Measurements from ENCODE around the gene SNAP23. TPM values are rescaled to one million over a fixed set of nuclear protein-coding genes. Genes with fewer than 3 reads are reported as not detected.

SNAP23 gene
- total RNA-seq, 3 donors from 2014 or later, result 65.3 to 97.9 (median 90.3) TPM

DNA sequence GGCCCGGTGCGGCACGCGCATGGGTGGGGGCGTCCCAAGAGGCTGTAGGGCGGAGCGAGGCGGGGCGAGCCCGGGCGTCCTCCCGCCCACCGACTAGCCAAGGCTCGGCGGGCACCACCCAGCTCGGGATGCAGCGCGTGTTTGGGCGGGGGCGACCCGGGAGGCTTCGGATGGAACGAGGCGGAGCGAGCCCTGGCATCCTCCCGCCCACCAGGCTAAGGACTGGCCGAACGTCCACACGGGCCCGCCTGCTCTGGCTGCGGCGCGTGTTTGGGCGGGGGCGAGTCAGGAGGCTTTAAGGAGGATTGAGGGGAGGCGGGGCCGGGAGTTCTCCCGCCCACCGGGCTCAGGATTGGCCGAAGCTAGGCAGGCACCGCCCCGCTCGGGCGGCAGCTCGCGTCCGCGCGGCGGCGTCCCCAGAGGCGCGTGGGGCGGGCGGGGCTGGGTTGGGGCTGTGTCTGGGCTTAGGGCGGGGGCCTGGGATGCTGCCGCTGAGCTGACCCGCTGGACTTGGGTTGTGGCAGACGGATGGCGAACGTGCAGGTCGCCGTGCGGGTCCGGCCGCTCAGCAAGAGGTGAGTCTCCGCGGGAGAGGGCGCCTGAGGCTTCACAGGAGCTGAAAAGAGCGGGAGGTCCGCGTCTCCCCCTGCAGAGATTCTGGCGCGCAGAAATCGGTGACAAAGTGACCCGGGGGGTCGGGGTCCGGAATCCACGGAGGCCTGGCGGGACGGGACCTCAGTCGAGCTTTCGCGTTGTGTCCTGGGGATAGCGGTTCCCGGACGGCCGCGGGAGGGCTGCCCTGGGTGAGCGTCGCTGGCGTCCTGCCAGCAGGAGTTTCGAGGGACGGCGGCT lies 80.0 kb downstream of the SNAP23 start, which contains the start of gene STARD9:
Gene STARD9 (plus strand): TSS at position 419 of the 852 bp plus-strand sequence. CDS start 110 bp downstream, at position 529.
- TF ChIP-seq, protein P1, sequence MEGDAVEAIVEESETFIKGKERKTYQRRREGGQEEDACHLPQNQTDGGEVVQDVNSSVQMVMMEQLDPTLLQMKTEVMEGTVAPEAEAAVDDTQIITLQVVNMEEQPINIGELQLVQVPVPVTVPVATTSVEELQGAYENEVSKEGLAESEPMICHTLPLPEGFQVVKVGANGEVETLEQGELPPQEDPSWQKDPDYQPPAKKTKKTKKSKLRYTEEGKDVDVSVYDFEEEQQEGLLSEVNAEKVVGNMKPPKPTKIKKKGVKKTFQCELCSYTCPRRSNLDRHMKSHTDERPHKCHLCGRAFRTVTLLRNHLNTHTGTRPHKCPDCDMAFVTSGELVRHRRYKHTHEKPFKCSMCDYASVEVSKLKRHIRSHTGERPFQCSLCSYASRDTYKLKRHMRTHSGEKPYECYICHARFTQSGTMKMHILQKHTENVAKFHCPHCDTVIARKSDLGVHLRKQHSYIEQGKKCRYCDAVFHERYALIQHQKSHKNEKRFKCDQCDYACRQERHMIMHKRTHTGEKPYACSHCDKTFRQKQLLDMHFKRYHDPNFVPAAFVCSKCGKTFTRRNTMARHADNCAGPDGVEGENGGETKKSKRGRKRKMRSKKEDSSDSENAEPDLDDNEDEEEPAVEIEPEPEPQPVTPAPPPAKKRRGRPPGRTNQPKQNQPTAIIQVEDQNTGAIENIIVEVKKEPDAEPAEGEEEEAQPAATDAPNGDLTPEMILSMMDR (IDR thresholded peaks at IDR 0.05), result no peak
- no peaks in the 10 kb centered on the region for H3K36me3 ChIP-seq (ENCODE audit: low read depth)
- peak; percentile 98 to 99 (median 99) for DNase-seq
- ATAC-seq, result peak; percentile 96
- H3K9me3 ChIP-seq, result no peaks in the 10 kb centered on the region
- H3K4me3 ChIP-seq, result peak within 1 kb of the TSS; percentile 40
- no peaks in the 10 kb centered on the region for H3K4me1 ChIP-seq (ENCODE audit: low read depth)
- intact Hi-C loops (cut with DNase I, micrococcal nuclease), result no loop called here

DNA sequence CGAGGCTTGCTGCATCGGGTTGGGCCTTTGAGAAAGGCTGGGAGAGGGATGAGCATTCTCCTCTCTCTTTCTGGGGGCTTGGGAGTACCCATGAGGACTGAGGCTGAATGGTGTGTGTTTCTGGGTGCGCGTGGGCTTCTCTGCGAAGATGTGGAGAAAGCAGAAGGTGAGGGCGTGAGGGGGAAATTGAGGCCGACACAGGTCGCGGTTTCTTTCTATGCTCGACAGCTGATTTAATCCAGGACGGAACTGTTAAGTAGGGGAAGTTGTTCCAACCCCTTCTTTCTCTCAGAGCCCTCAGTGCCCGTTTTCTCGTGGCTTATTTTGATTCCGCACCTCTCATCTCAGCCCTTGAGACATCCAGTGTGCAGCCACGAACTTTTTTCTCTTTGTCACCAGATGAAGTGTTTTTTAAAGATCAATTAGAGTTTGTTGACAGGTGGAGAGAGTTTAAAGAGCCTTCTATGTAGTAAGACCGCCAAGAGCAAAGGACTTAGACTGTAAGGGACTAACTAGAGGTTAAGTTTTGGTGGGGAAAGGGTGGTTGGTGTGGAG lies 80.7 kb downstream of the SNAP23 start:
- no peak for DNase-seq
- H3K4me3 ChIP-seq, result peak overlapping the region; percentile 40
- no peaks in the 10 kb centered on the region for H3K4me1 ChIP-seq (ENCODE audit: low read depth)
- no peak for ATAC-seq
- no peaks in the 10 kb centered on the region for H3K36me3 ChIP-seq (ENCODE audit: low read depth)
- intact Hi-C loops (cut with DNase I, micrococcal nuclease), result no loop called here
- no peaks in the 10 kb centered on the region for H3K9me3 ChIP-seq
- TF ChIP-seq, protein P1 (IDR thresholded peaks at IDR 0.05), result no peak

DNA sequence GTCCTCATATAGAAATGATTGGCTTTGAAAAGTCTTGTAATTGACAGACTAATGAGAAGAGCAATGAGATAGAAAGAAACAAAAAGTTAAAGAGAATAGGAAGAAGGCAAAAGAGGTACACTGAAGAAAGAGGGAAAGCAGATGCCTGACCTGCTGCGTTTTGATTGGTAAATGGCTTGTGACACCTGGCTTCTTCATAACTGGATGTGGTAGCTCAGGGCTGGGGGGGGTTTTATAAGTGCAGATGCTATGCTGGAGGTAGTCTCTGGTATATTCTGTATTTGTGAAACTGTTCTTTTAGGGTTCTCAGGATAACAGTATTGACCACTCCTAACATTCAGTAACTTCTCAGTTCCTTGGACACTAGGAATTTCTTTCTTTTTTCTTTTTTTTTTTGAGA lies 81.3 kb downstream of the SNAP23 start:
- DNase-seq, result no peak
- Histone ChIP-seq H3K36me3 (ENCODE audit: low read depth) (no peaks in the 10 kb centered on the region), H3K9me3 (no peaks in the 10 kb centered on the region), H3K4me3 (no peak overlapping the region), H3K4me1 (ENCODE audit: low read depth) (peaks cover 4% of the 10 kb centered on the region)
- intact Hi-C loops (cut with DNase I, micrococcal nuclease), result no loop called here
- no peak for ATAC-seq
- TF ChIP-seq, protein P1 (IDR thresholded peaks at IDR 0.05), result no peak

DNA sequence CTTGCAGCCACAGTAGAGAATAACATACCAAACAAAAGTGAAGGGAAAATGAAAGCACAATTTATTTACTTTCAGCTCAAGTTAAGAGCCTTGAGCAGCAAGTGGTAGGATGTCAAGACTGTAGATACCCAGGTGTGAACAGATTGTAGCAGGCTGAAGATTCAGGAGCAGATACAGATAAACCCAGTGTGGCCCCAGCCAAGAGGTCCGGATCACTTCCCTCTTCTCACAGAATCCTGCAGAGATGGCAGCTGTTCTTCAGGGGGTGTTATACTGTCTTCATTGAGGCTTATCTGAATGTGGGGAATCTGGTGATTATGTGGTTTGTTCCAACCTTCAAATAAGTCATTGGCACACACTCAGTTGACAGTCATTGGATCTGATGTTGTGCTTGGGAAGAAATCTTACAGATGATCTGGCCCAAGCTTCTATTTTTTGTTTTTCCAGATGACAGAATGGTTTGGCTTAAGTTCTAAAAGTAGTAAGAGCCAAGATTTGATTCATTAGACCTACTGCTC lies 82.1 kb downstream of the SNAP23 start:
- H3K4me3 ChIP-seq, result no peak overlapping the region
- ATAC-seq (no peak), DNase-seq (no peak)
- no peaks in the 10 kb centered on the region for H3K36me3 ChIP-seq (ENCODE audit: low read depth)
- intact Hi-C loops (cut with DNase I, micrococcal nuclease), result no loop called here
- TF ChIP-seq, protein P1 (IDR thresholded peaks at IDR 0.05), result no peak
- no peaks in the 10 kb centered on the region for H3K9me3 ChIP-seq
- H3K4me1 ChIP-seq (ENCODE audit: low read depth), result peaks cover 7% of the 10 kb centered on the region

DNA sequence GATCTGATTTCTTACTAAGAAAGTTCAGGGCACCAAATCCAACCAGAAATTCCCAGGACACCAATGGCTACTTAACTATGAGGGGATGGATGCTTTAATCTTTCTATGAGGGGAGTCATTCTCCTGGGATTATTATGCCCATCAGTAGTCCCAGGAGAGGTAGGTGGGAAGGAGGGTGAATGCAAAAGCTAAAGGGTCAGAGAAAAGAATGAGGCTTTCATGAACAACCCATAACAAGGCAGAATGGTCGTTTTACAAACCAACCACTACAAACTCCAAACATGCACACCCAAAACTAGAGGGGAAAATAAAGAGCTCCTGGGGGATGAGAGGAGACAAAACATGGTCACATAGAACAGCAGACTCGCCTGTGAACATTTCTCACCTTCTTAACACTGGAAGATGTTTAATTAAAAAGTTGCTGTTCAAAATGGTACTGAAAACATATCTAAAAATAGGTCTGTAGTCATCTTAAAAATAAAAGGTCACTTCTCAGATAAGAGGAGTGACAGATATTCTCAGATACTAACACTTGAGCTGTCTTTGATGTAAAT lies 83.6 kb downstream of the SNAP23 start:
- ATAC-seq (no peak), DNase-seq (no peak)
- TF ChIP-seq, protein P1 (IDR thresholded peaks at IDR 0.05), result no peak
- no peak overlapping the region for H3K4me3 ChIP-seq
- H3K9me3 ChIP-seq, result no peaks in the 10 kb centered on the region
- peaks cover 7% of the 10 kb centered on the region for H3K4me1 ChIP-seq (ENCODE audit: low read depth)
- intact Hi-C loops (cut with DNase I, micrococcal nuclease), result no loop called here
- no peaks in the 10 kb centered on the region for H3K36me3 ChIP-seq (ENCODE audit: low read depth)
